ENCODE results near the gene ELL3. TPM values are rescaled to one million over a fixed set of nuclear protein-coding genes. Genes with fewer than 3 reads are reported as not detected.

The ELL3 gene
- total and polyA plus RNA-seq, 10 of the 15 experiments (the other 5 are each of a cell fraction or from before 2014, with no cell fraction given): 12.9 to 30.3 (median 20.2) TPM

DNA sequence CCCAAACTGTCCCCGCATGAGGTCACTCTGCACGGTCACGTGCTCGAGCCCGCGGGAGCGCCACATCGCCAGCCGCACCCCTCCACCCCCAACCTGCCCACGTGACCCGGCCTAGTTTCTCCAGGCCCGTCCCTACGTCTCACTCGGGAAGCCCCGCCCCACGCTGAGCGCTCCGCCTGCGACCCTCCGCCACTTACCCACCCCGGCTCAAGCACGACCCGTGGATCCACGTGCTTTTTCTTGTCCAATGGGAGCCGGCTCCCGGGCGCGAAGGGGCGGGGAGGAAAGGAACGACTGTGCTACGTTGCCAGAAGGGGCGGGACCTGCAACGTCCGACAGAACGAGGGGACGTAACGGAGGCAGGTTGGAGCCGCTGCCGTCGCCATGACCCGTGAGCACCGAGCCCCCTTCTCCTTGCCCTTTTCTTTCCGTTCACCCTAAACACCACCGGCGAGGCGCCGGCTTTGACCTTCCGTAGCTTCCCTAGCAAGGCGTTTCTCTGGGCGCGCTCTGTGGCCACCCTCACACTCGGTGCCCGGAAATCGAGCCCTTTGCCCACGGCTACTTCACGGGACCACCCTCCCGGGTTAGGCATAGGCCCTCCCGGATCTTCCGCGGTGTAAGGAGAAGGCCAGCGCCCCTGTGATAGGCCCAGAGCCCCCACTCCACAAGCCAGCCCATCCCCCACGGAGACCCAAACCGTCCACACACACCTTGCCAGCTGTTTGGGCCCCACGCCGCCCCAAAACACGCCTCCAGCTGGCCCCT, 15.4 kb upstream of the ELL3 start, which contains the start of gene SERF2 (continued):
- TF ChIP-seq ZNF207 (IDR thresholded peaks at IDR 0.05; ENCODE audit: borderline replicate concordance) (peak; percentile 55; the same call in 1 of the 2 replicates), CHD4 (IDR thresholded peaks at IDR 0.05) (no peak), BCL3 (IDR thresholded peaks at IDR 0.05; ENCODE audit: borderline replicate concordance, insufficient read depth, low read depth, low read length, poor library complexity, severe bottlenecking) (no peak), IRF4 (IDR thresholded peaks at IDR 0.05; ENCODE audit: low read depth, low read length) (no peak), BMI1 (IDR thresholded peaks at IDR 0.05; ENCODE audit: borderline replicate concordance) (no peak), YBX1 (IDR thresholded peaks at IDR 0.05) (no peak), SREBF2 (IDR thresholded peaks at IDR 0.05; ENCODE audit: low read length) (no peak), EGR1 (IDR thresholded peaks at IDR 0.05; ENCODE audit: borderline replicate concordance in 1 of 2, low read depth in 2 of 2, low read length in 2 of 2) (peak; percentile 30 to 69; a peak in 2 of 3 replicates), KDM1A (IDR thresholded peaks at IDR 0.05; ENCODE audit: borderline replicate concordance) (no peak), DPF2 (IDR thresholded peaks at IDR 0.05) (peak; percentile 62), ASH2L (IDR thresholded peaks at IDR 0.05; ENCODE audit: borderline replicate concordance, low read depth) (no peak), BRCA1 (IDR thresholded peaks at IDR 0.05; ENCODE audit: low read depth, low read length) (no peak), ZBTB40 (IDR thresholded peaks at IDR 0.05; ENCODE audit: borderline replicate concordance) (no peak), RELA (IDR thresholded peaks at IDR 0.05; ENCODE audit: borderline replicate concordance, partially characterized antibody) (peak; percentile 90), SMC3 (IDR thresholded peaks at IDR 0.05; ENCODE audit: borderline replicate concordance, low read length) (no peak), ESRRA (IDR thresholded peaks at IDR 0.05; ENCODE audit: low read length) (no peak), USF2 (IDR thresholded peaks at IDR 0.05; ENCODE audit: borderline replicate concordance, low read depth, low read length) (peak; percentile 98), SP1 (IDR thresholded peaks at IDR 0.05; ENCODE audit: low read depth, low read length) (no peak)
- TF ChIP-seq, protein P1, sequence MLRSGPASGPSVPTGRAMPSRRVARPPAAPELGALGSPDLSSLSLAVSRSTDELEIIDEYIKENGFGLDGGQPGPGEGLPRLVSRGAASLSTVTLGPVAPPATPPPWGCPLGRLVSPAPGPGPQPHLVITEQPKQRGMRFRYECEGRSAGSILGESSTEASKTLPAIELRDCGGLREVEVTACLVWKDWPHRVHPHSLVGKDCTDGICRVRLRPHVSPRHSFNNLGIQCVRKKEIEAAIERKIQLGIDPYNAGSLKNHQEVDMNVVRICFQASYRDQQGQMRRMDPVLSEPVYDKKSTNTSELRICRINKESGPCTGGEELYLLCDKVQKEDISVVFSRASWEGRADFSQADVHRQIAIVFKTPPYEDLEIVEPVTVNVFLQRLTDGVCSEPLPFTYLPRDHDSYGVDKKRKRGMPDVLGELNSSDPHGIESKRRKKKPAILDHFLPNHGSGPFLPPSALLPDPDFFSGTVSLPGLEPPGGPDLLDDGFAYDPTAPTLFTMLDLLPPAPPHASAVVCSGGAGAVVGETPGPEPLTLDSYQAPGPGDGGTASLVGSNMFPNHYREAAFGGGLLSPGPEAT (IDR thresholded peaks at IDR 0.05; ENCODE audit: low read depth): peak; percentile 10; the same call in 1 of the 2 replicates
- TF ChIP-seq, protein P2, sequence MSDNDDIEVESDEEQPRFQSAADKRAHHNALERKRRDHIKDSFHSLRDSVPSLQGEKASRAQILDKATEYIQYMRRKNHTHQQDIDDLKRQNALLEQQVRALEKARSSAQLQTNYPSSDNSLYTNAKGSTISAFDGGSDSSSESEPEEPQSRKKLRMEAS (IDR thresholded peaks at IDR 0.05; ENCODE audit: low read depth, low read length): peak; percentile 94
- TF ChIP-seq, protein P3, sequence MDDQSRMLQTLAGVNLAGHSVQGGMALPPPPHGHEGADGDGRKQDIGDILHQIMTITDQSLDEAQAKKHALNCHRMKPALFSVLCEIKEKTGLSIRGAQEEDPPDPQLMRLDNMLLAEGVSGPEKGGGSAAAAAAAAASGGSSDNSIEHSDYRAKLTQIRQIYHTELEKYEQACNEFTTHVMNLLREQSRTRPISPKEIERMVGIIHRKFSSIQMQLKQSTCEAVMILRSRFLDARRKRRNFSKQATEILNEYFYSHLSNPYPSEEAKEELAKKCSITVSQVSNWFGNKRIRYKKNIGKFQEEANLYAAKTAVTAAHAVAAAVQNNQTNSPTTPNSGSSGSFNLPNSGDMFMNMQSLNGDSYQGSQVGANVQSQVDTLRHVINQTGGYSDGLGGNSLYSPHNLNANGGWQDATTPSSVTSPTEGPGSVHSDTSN (IDR thresholded peaks at IDR 0.05; ENCODE audit: insufficient replicate concordance, low read depth, low read length): no peak

All from GM12878 (cell line).